GM10847 (cell line): Measurements from ENCODE around the gene MIDN.

Experiments
- POLR2A ChIP-seq: IDR thresholded peaks from 2 replicates; pipeline ENCODE4 v1.6.1; 2011; ENCODE audit not compliant: insufficient read length; ENCODE audit errors: extremely low read depth

Gene MIDN

GRCh38 chr19:1283207-1283916 lies 35.0 kb downstream of the MIDN start:
- TF ChIP-seq POLR2A = no peak

DNA sequence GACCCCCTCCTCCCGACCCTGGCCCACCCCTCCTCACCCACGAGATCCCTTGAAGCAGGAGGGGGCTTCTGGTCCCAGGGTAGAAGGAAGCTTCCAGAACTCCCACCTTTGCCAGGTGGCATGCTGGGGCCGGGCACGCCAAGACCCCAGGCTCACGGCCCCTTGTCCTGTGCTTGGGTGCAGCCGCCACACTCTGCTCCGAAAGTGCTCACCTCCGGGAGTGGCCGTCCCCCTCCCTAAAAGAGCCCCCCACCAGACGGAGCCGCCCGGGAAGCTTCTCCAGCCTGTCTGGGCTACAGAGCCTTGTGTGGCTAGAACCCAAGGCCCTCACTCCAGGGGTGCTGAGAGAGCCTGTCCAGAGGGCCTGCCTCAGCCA lies 35.5 kb downstream of the MIDN start:
- TF ChIP-seq POLR2A = no peak

- TF ChIP-seq POLR2A = no peak
Measured at GRCh38 chr19:1284293-1284978, 36.1 kb downstream of the MIDN start.

GRCh38 chr19:1284979-1285736 lies 36.8 kb downstream of the MIDN start:
- TF ChIP-seq POLR2A = no peak

DNA sequence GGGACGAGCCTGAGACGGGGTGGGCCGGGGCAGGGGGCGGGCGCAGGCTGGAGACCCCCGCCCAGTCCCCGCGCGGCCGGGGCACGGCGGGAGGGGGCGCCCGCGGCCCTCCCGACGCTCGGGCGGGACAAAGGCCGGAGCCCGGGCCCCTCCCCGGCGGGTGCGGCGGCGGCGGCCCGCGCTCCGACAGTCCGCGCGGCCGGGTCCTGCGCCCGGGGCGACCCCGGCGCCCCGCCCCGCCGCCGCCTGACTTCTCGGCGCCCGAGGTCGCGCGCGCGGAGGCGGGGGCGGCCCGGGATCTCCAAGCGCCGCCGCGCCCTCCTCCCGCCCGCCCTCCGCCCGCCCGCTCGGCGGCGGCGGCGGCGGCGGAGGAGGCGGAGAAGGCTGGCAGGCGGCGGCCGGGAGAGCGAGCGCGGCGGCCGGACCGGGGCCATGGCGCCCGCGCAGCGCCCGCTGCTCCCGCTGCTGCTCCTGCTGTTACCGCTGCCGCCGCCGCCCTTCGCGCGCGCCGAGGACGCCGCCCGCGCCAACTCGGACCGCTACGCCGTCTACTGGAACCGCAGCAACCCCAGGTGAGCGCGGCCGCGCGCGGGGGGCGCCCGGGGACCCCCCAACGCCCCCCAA lies 37.5 kb downstream of the MIDN start, which contains the start of gene EFNA2:
Gene EFNA2, plus strand, starts transcription at position 137 of the 624 bp plus-strand sequence. Its CDS starts 296 bp downstream, at position 433.
- TF ChIP-seq POLR2A = no peak

DNA sequence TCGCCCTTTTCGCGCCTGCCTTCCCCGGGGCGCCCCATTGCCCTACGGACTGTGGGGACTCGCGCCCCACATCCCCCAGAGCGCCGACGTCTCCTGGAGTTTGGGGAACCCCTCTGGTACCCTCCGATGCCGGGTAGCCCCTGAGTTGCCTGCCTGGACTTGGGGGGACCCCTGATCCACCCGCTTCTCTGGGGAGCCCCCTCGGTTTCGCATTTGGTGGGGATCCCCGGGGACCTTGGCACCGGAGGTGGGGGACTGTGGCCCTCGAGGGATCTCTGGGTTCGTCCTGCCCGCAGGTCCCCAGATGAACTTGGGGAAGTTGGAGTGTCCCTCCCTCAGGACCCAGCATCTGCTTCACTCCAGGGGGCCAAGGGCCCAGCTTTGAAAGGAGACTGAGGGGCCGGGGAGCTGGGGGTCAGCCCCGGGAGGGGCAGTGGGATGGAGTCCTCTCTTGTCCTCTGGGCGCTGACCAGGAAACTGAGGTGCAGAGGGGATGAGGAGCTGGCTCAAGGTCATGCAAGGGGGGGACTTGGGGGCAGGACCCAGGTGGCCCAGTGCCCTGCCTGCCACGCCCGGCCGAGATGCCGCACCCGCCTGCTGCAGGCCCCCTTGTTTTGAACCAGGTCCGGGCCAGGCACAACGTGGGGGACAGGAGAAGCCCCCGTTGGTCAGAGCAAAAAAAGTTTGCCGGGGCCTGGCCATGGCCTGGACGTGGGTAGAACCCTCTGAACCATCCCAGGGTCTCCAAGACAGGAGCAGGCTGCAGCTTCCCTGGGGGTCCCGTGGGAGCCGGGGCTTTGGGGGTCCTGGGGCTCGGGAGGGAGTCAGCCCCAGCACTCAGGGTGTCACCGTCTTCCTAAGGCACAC lies 38.3 kb downstream of the MIDN start:
- no peak for TF ChIP-seq POLR2A

- no peak for TF ChIP-seq POLR2A
Measured at GRCh38 chr19:1287354-1288225, 39.2 kb downstream of the MIDN start.

- no peak for TF ChIP-seq POLR2A
Measured at GRCh38 chr19:1288226-1288612, 39.8 kb downstream of the MIDN start.

DNA sequence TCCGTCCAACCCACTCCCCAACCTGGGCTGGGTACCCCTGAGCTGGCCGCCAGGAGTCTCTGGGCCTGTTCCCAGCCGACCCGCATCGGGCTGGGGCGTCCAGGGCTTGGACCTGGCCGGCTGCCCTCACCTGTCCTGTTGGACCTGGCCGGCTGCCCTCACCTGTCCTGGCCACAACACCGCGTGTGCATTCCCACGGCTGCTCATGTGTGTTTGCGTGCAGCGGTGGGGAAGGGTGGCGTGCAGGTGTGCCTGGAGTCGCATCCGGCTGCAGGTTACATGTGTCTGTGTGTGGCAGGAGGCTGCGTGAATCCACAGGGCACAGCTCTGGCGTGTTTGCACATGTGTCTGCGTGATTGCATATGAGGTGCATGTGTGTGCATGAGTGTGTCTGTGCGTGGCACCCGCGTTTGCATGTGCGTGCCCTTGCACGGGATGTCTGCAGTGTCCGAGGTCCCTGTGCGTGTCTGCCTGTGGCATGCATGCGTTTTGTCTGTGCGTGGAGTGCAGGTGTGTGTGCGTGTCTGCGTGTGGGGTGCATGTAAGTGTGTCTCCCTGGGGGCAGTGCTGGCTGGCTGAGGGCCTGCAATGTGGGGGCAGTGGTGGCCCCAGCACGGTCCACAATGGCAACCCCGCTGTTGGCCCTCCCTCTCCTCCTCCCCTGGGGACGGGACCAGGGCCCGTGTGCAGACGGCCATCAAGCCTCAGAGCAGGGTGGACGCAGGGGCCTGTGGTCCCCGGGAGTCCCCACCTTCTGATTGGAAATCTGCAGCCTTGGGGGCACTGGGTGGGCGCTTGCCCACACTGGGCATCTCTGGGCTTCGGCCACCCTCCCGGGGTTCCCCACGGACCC lies 40.7 kb downstream of the MIDN start:
- no peak for TF ChIP-seq POLR2A

GRCh38 chr19:1289686-1290025 lies 41.3 kb downstream of the MIDN start:
- no peak for TF ChIP-seq POLR2A

GRCh38 chr19:1290196-1290702 lies 41.9 kb downstream of the MIDN start:
- no peak for TF ChIP-seq POLR2A

GRCh38 chr19:1290703-1291651 lies 42.6 kb downstream of the MIDN start:
- no peak for TF ChIP-seq POLR2A
